Neural cell (in vitro differentiated cells): ENCODE results near the gene RBM11.

ENCODE experiments used
- EP300 ChIP-seq: fragments of 450-650 bp; conservative IDR thresholded peaks from 2 replicates; pipeline ENCODE4 v1.6.1; 2014; ENCODE audit warnings: antibody characterized with exemption, mild to moderate bottlenecking, moderate library complexity; ENCODE audit not compliant: poor library complexity, severe bottlenecking
- EZH2 ChIP-seq: fragments of 200-600, 300-800 bp; shearing (Covaris generic), sonication (generic); IDR thresholded peaks from 2 replicates; pipeline ENCODE4 v1.6.1; 2014; ENCODE audit warnings: antibody characterized with exemption, low read length, borderline replicate concordance, mild to moderate bottlenecking; ENCODE audit not compliant: insufficient read depth, poor library complexity, severe bottlenecking
- POLR2AphosphoS5 ChIP-seq: IDR thresholded peaks from 2 replicates; pipeline ENCODE4 v1.6.1; 2012
- REST ChIP-seq: IDR thresholded peaks from 2 replicates; pipeline ENCODE4 v1.6.1; 2012; ENCODE audit warnings: borderline replicate concordance
- TAF1 ChIP-seq: IDR thresholded peaks from 2 replicates; pipeline ENCODE4 v1.6.1; 2012; ENCODE audit warnings: low read depth
- TF ChIP-seq, protein P1 (sequence below): fragments of 450-650 bp; IDR thresholded peaks from 2 replicates; pipeline ENCODE4 v1.5.1; 2014; ENCODE audit warnings: antibody characterized with exemption, mild to moderate bottlenecking, moderate library complexity; ENCODE audit not compliant: poor library complexity, severe bottlenecking

- TF ChIP-seq, protein P1, sequence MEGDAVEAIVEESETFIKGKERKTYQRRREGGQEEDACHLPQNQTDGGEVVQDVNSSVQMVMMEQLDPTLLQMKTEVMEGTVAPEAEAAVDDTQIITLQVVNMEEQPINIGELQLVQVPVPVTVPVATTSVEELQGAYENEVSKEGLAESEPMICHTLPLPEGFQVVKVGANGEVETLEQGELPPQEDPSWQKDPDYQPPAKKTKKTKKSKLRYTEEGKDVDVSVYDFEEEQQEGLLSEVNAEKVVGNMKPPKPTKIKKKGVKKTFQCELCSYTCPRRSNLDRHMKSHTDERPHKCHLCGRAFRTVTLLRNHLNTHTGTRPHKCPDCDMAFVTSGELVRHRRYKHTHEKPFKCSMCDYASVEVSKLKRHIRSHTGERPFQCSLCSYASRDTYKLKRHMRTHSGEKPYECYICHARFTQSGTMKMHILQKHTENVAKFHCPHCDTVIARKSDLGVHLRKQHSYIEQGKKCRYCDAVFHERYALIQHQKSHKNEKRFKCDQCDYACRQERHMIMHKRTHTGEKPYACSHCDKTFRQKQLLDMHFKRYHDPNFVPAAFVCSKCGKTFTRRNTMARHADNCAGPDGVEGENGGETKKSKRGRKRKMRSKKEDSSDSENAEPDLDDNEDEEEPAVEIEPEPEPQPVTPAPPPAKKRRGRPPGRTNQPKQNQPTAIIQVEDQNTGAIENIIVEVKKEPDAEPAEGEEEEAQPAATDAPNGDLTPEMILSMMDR: no peak
- TF ChIP-seq TAF1 (no peak), EZH2 (no peak), EP300 (no peak), POLR2AphosphoS5 (no peak), REST (no peak)
Observed at GRCh38 chr21:14243461-14243860, 27.5 kb downstream of the RBM11 start.
